HepG2 (cell line): Measurements from ENCODE around the gene KRTAP5-10. TPM values are rescaled to one million over a fixed set of nuclear protein-coding genes. Genes with fewer than 3 reads are reported as not detected.

Experiments used
- ARNT2 ChIP-seq: sonication (generic); formaldehyde crosslinking; IDR thresholded peaks from 2 replicates; pipeline ENCODE4 v1.8.0; 2022; ENCODE audit warnings: mild to moderate bottlenecking, low read depth, missing genetic modification reagents, moderate library complexity
- ATF1 ChIP-seq: IDR thresholded peaks from 2 replicates; pipeline ENCODE4 v1.6.1; 2016; ENCODE audit warnings: mild to moderate bottlenecking, control low read depth
- EHMT2 ChIP-seq: fragments of 200-600 bp; sonication (generic); IDR thresholded peaks from 2 replicates; pipeline ENCODE4 v1.7.0; 2017; ENCODE audit warnings: antibody characterized with exemption, low read depth, low read length, borderline replicate concordance
- ELF4 ChIP-seq: sonication (generic); formaldehyde crosslinking; IDR thresholded peaks from 2 replicates; pipeline ENCODE4 v1.5.0; 2020; ENCODE audit warnings: missing genetic modification reagents, mild to moderate bottlenecking, moderate library complexity, borderline replicate concordance
- ERF ChIP-seq: IDR thresholded peaks from 2 replicates; pipeline ENCODE4 v1.6.1; 2018; ENCODE audit warnings: missing biosample characterization, missing genetic modification reagents
- GATAD1 ChIP-seq: IDR thresholded peaks from 2 replicates; pipeline ENCODE4 v1.6.1; 2016; ENCODE audit warnings: missing genetic modification reagents, missing compliant biosample characterization
- HOXA5 ChIP-seq: sonication (generic); formaldehyde crosslinking; IDR thresholded peaks from 2 replicates; pipeline ENCODE4 v1.4.0; 2020; ENCODE audit warnings: missing genetic modification reagents
- JUN ChIP-seq: sonication (generic); formaldehyde crosslinking; IDR thresholded peaks from 2 replicates; pipeline ENCODE4 v1.4.0; 2020; ENCODE audit warnings: mild to moderate bottlenecking, missing genetic modification reagents
- KLF12 ChIP-seq: sonication (generic); formaldehyde crosslinking; IDR thresholded peaks from 2 replicates; pipeline ENCODE4 v1.4.0; 2020; ENCODE audit warnings: missing genetic modification reagents, borderline replicate concordance
- NR2F6 ChIP-seq, 2 experiments: IDR thresholded peaks; 2 replicates each; pipeline ENCODE4 v1.6.1; 2016; ENCODE audit warnings: antibody characterized with exemption in 1 of 2, mild to moderate bottlenecking in 1 of 2
- SKI ChIP-seq: fragments of 450-650 bp; IDR thresholded peaks from one replicate; pipeline ENCODE4 v1.6.1; 2018; ENCODE audit warnings: mild to moderate bottlenecking; ENCODE audit not compliant: partially characterized antibody
- TGIF2 ChIP-seq: IDR thresholded peaks from 2 replicates; pipeline ENCODE4 v1.6.1; 2016; ENCODE audit warnings: control low read depth, missing compliant biosample characterization
- ZNF274 ChIP-seq: sonication (generic); formaldehyde crosslinking; IDR thresholded peaks from 2 replicates; pipeline ENCODE4 v1.5.1; 2020; ENCODE audit warnings: mild to moderate bottlenecking, missing genetic modification reagents
- ZNF501 ChIP-seq: sonication (generic); formaldehyde crosslinking; IDR thresholded peaks from 2 replicates; pipeline ENCODE4 v1.5.1; 2020; ENCODE audit warnings: mild to moderate bottlenecking, moderate library complexity, missing genetic modification reagents
- ZNF564 ChIP-seq: sonication (generic); formaldehyde crosslinking; IDR thresholded peaks from 2 replicates; pipeline ENCODE4 v1.8.1; 2023; ENCODE audit warnings: mild to moderate bottlenecking, missing genetic modification reagents
- ZNF670 ChIP-seq: sonication (generic); formaldehyde crosslinking; IDR thresholded peaks from 2 replicates; pipeline ENCODE4 v1.8.0; 2022; ENCODE audit warnings: mild to moderate bottlenecking, missing genetic modification reagents, borderline replicate concordance
- ZNF737 ChIP-seq: sonication (generic); formaldehyde crosslinking; IDR thresholded peaks from 2 replicates; pipeline ENCODE4 v1.5.0; 2020; ENCODE audit warnings: missing genetic modification reagents, mild to moderate bottlenecking, borderline replicate concordance
- ZNF772 ChIP-seq: sonication (generic); formaldehyde crosslinking; IDR thresholded peaks from 2 replicates; pipeline ENCODE4 v1.5.0; 2020; ENCODE audit warnings: mild to moderate bottlenecking, missing genetic modification reagents
- ZNF780A ChIP-seq: sonication (generic); formaldehyde crosslinking; IDR thresholded peaks from 2 replicates; pipeline ENCODE4 v1.8.0; 2022; ENCODE audit warnings: mild to moderate bottlenecking, missing genetic modification reagents, moderate library complexity
- polyA plus RNA-seq, 8 experiments: library from polyadenylated mRNA; depleted of rRNA in 3 of 8; stranded (reverse) in 7 of 8; unstranded in 1 of 8; fragments of >200 nt; fragmentation: Illumina TruSeq in 4 of 8; extraction: Trizol in 4 of 8; gene quantifications; 2 replicates each; pipeline versions ENCODE4 v1.2.1 to v1.2.3, GENCODE V29; 2011 to 2016; ENCODE audit warnings: low read depth in 4 of 8, missing spikeins in 1 of 8, mixed read lengths in 1 of 8; ENCODE audit not compliant: insufficient read depth in 1 of 8
- total RNA-seq, 5 experiments: library from RNA; depleted of rRNA; stranded (reverse); fragments of >200 nt; fragmentation: Illumina TruSeq; extraction: Trizol; gene quantifications; 2 replicates each; pipeline ENCODE4 v1.2.3, GENCODE V29; 2016; ENCODE audit warnings: low read depth in 1 of 5
- TF ChIP-seq, protein P1 (sequence below): sonication (generic); formaldehyde crosslinking; IDR thresholded peaks from 2 replicates; pipeline ENCODE4 v1.4.0; 2020; ENCODE audit warnings: missing genetic modification reagents
- TF ChIP-seq, protein P2 (sequence below): sonication (generic); formaldehyde crosslinking; IDR thresholded peaks from 2 replicates; pipeline ENCODE4 v1.5.0; 2020; ENCODE audit warnings: missing genetic modification reagents, mild to moderate bottlenecking, borderline replicate concordance
- TF ChIP-seq, protein P3 (sequence below): IDR thresholded peaks from 2 replicates; pipeline ENCODE4 v1.6.1; 2012; ENCODE audit warnings: low read depth, low read length, improper control_type of control experiment
- TF ChIP-seq, protein P4 (sequence below): sonication (generic); formaldehyde crosslinking; IDR thresholded peaks from 2 replicates; pipeline ENCODE4 v1.8.0; 2022; ENCODE audit warnings: missing genetic modification reagents, low read depth, mild to moderate bottlenecking, borderline replicate concordance
- TF ChIP-seq, protein P5 (sequence below): sonication (generic); formaldehyde crosslinking; IDR thresholded peaks from 2 replicates; pipeline ENCODE4 v1.8.1; 2022; ENCODE audit warnings: low read depth, mild to moderate bottlenecking, missing genetic modification reagents

The KRTAP5-10 gene
- total and polyA plus RNA-seq, 2 of the 13 experiments (the other 11 are each of a cell fraction or from before 2014, with no cell fraction given), result not detected

DNA sequence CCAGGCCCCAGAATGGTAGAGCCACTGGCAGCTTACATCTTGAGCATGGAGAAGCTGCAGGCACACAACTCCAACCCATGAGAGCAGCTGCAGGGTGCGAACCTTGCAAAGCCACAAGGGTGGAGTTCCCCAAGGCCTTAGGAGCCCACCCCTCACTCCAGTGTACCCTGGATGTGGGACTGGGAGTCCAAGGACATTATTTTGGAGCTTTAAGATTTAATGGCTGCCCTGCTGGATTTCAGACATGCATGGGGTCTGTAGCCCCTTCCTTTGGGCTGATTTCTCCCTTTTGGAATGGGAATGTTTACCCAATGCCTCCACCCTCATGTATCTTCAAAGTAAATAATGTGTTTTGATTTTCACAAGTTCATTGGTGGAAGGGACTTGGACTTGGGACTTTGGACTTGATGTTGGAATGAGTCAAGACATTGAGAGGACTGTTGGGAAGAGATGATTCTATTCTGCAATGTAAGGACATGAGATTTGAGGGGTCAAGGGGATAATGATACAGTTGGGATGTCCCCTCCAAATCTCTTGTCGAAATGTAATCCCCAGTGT lies 39.3 kb upstream of the KRTAP5-10 start (continued):
- no peak for TF ChIP-seq ZNF564
- no peak for TF ChIP-seq GATAD1 (CRISPR knock-in tag)
- TF ChIP-seq, protein P1, sequence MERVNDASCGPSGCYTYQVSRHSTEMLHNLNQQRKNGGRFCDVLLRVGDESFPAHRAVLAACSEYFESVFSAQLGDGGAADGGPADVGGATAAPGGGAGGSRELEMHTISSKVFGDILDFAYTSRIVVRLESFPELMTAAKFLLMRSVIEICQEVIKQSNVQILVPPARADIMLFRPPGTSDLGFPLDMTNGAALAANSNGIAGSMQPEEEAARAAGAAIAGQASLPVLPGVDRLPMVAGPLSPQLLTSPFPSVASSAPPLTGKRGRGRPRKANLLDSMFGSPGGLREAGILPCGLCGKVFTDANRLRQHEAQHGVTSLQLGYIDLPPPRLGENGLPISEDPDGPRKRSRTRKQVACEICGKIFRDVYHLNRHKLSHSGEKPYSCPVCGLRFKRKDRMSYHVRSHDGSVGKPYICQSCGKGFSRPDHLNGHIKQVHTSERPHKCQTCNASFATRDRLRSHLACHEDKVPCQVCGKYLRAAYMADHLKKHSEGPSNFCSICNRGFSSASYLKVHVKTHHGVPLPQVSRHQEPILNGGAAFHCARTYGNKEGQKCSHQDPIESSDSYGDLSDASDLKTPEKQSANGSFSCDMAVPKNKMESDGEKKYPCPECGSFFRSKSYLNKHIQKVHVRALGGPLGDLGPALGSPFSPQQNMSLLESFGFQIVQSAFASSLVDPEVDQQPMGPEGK, result no peak
- TF ChIP-seq, protein P2, sequence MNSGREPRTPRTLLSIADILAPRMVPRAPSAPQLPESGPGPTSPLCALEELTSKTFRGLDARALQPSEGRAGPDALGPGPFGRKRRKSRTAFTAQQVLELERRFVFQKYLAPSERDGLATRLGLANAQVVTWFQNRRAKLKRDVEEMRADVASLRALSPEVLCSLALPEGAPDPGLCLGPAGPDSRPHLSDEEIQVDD (CRISPR knock-in tag), result no peak
- TF ChIP-seq, protein P3, sequence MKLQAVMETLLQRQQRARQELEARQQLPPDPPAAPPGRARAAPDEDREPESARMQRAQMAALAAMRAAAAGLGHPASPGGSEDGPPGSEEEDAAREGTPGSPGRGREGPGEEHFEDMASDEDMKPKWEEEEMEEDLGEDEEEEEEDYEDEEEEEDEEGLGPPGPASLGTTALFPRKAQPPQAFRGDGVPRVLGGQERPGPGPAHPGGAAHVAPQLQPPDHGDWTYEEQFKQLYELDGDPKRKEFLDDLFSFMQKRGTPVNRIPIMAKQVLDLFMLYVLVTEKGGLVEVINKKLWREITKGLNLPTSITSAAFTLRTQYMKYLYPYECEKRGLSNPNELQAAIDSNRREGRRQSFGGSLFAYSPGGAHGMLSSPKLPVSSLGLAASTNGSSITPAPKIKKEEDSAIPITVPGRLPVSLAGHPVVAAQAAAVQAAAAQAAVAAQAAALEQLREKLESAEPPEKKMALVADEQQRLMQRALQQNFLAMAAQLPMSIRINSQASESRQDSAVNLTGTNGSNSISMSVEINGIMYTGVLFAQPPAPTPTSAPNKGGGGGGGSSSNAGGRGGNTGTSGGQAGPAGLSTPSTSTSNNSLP, result 0 out of 2 replicates have a peak, but pooled peaks have one; percentile 21
- TF ChIP-seq ZNF737 (CRISPR knock-in tag), result no peak
- TF ChIP-seq ZNF772 (CRISPR knock-in tag), result no peak
- no peak for TF ChIP-seq HOXA5 (CRISPR knock-in tag)
- no peak for TF ChIP-seq KLF12 (CRISPR knock-in tag)
- TF ChIP-seq ZNF501 (CRISPR knock-in tag), result no peak
- no peak for TF ChIP-seq ATF1 (CRISPR knock-in tag)
- TF ChIP-seq, protein P4, sequence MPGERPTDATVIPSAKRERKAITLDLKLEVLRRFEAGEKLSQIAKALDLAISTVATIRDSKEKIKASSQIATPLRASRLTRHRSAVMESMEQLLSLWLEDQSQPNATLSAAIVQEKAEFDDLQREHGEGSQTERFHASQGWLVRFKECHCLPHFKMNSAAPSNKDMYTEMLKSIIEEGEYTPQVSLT (CRISPR knock-in tag), result no peak
- TF ChIP-seq ZNF780A (CRISPR knock-in tag), result no peak
- no peak for TF ChIP-seq ZNF274
- TF ChIP-seq TGIF2 (CRISPR knock-in tag), result no peak
- TF ChIP-seq ARNT2 (CRISPR knock-in tag), result no peak
- no peak for TF ChIP-seq ERF (CRISPR knock-in tag)
- TF ChIP-seq, protein P5, sequence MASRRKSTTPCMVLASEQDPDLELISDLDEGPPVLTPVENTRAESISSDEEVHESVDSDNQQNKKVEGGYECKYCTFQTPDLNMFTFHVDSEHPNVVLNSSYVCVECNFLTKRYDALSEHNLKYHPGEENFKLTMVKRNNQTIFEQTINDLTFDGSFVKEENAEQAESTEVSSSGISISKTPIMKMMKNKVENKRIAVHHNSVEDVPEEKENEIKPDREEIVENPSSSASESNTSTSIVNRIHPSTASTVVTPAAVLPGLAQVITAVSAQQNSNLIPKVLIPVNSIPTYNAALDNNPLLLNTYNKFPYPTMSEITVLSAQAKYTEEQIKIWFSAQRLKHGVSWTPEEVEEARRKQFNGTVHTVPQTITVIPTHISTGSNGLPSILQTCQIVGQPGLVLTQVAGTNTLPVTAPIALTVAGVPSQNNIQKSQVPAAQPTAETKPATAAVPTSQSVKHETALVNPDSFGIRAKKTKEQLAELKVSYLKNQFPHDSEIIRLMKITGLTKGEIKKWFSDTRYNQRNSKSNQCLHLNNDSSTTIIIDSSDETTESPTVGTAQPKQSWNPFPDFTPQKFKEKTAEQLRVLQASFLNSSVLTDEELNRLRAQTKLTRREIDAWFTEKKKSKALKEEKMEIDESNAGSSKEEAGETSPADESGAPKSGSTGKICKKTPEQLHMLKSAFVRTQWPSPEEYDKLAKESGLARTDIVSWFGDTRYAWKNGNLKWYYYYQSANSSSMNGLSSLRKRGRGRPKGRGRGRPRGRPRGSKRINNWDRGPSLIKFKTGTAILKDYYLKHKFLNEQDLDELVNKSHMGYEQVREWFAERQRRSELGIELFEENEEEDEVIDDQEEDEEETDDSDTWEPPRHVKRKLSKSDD, result no peak
- TF ChIP-seq ZNF670 (CRISPR knock-in tag), result no peak
- TF ChIP-seq SKI, result peak; percentile 53
- TF ChIP-seq NR2F6 (IDR thresholded peaks at IDR 0.05), result no peak
- no peak for TF ChIP-seq NR2F6 (CRISPR knock-in tag; IDR thresholded peaks at IDR 0.05)
- TF ChIP-seq ELF4 (CRISPR knock-in tag), result no peak
- 0 out of 2 replicates have a peak, but pooled peaks have one; percentile 43 for TF ChIP-seq JUN
- no peak for TF ChIP-seq EHMT2
